ENCODE data around the gene KIAA1328. TPM values are rescaled to one million over a fixed set of nuclear protein-coding genes. Genes with fewer than 3 reads are reported as not detected.
A peak's percentile ranks its signal among the peaks of the same experiment; 100 is the strongest.
"Not testable (repeated sequence)": the region's sequence is repeated elsewhere in the genome, so short reads cannot be mapped to it uniquely, and the experiment has no call there.

Gene KIAA1328
- total RNA-seq, 4 donors from 2014 or later: 21.2 to 26.6 (median 24.8) TPM

DNA sequence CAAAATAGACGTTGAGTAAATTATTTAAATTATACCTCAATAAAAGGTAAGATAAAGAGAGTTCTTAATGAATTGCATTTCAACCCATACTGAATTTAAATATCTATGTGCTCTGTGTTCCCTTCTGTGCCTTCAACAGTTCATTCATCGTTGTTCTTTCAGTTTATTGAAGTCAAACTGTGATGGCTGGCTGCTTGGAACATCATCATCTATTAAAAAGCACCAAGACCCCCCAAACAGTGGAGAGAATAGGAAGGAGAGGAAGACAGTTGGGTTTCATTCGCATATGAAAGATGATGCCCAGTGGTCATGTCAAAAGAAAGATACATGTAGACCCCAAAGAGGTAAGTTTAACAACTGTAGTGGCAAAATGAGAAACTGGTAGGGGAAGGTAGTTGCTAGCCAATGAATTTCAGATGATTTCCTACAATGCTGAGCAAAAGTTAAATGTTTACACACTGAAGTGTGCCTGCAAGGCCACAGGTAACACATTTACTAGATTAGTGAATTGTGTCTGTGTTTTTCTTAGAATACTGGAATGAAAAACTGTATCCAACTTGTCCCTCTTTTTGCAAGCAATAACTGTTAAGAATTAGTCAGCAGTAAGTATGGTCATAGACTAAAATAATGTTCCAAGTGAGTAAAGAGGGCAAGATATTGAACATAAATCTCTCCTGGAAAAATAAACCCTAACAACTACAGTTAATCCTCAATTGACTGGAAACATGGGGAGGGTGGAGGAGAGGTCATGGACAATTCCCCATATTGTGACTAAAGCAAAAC lies 331.3 kb downstream of the KIAA1328 start:
- 53 to 54% methylated on average over 3 of the region's 3 CpGs for WGBS, 2 donors
- H3K27ac ChIP-seq: no peak overlapping the region
- no peak for TF ChIP-seq POLR2A (IDR thresholded peaks at IDR 0.05)
- TF ChIP-seq, protein P1, sequence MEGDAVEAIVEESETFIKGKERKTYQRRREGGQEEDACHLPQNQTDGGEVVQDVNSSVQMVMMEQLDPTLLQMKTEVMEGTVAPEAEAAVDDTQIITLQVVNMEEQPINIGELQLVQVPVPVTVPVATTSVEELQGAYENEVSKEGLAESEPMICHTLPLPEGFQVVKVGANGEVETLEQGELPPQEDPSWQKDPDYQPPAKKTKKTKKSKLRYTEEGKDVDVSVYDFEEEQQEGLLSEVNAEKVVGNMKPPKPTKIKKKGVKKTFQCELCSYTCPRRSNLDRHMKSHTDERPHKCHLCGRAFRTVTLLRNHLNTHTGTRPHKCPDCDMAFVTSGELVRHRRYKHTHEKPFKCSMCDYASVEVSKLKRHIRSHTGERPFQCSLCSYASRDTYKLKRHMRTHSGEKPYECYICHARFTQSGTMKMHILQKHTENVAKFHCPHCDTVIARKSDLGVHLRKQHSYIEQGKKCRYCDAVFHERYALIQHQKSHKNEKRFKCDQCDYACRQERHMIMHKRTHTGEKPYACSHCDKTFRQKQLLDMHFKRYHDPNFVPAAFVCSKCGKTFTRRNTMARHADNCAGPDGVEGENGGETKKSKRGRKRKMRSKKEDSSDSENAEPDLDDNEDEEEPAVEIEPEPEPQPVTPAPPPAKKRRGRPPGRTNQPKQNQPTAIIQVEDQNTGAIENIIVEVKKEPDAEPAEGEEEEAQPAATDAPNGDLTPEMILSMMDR (IDR thresholded peaks at IDR 0.05): no peak

DNA sequence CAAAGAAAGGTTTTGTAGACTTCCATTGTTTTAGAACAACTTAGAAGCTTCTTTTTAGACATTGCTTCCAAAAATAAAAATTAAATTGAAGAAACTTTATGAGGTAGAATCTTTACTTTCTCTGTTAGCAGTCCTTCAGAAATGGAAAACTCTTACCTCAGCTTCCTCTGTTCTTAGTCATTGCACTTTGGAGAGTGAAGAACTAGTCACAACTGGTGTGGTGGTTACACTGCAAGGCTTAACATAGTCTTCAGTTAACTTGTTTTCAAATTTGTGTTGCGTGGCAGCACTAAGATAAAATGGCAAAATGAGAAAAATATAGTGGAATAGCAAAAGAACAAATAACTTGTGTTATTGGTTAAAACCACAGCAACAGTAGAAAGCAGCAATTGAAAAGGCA lies 332.6 kb downstream of the KIAA1328 start:
- no peak for DNase-seq
- H3K9me3 ChIP-seq: no peaks in the 10 kb centered on the region
- H3K27ac ChIP-seq: peak overlapping the region in 1 of 3 donors; percentile 15
- H3K36me3 ChIP-seq: no peaks in the 10 kb centered on the region
- intact Hi-C loops (cut with DNase I): no loop called here
- WGBS, 2 donors: 49 to 54% methylated on average over 1 of the region's 1 CpG
- no peaks in the 10 kb centered on the region for H3K27me3 ChIP-seq
- TF ChIP-seq, protein P1 (IDR thresholded peaks at IDR 0.05): no peak
- TF ChIP-seq POLR2A (IDR thresholded peaks at IDR 0.05): no peak
- H3K4me3 ChIP-seq (replicated peaks in 1 of 3): no peak overlapping the region
- peaks cover 0 to 14% of the 10 kb centered on the region in 2 donors for H3K4me1 ChIP-seq

More for the DNA sequence above, 331.3 kb downstream of the KIAA1328 start:
- H3K36me3 ChIP-seq: no peaks in the 10 kb centered on the region
- no peak for DNase-seq
- intact Hi-C loops (cut with DNase I): no loop called here
- H3K4me3 ChIP-seq (replicated peaks in 1 of 3): no peak overlapping the region
- no peaks in the 10 kb centered on the region for H3K27me3 ChIP-seq
- no peaks in the 10 kb centered on the region for H3K9me3 ChIP-seq
- peaks cover 0 to 14% of the 10 kb centered on the region in 2 donors for H3K4me1 ChIP-seq

DNA sequence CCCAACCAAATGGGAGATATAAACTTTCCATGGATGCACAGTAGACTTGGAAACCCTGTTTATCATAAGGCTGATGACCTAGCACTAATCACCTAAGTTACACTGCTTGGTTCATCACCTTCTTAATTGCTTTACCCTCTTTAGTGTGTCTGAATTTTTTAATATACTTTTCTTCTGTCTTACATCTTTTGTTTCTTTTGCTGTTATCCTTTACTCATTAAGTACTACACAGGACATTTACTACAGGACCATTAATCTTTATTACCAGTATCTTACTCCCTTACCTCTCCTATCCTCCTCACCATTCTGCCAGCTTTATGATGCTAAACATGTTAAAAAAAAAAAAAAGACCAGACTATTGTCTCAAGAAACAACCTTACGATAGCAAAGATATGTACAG lies 333.6 kb downstream of the KIAA1328 start:
- intact Hi-C loops (cut with DNase I): no loop called here

DNA sequence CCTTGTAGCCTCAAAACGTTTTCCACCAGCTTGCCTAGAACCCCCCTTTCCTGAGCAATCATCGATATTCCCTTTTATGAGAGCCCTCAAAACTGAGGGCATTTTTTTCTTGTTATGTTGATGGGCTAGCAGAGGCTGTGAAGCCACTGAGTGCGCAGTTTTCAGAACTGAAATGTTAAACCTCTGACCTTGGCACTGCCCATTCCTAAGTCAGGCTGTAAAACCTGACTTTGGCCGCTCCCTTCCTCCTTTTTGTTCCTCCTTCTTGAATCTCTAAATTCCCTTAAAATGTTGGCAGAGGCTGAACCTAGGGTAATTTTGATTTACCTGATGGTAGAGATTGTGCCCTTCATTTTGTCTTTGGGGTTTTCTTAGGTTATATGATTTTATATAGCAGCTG lies 334.2 kb downstream of the KIAA1328 start:
- Histone ChIP-seq H3K27me3 (no peaks in the 10 kb centered on the region), H3K4me3 (replicated peaks in 1 of 3) (no peak overlapping the region), H3K9me3 (no peaks in the 10 kb centered on the region), H3K4me1 (peaks cover 0 to 14% of the 10 kb centered on the region in 2 donors), H3K36me3 (no peaks in the 10 kb centered on the region), H3K27ac (no peak overlapping the region)
- intact Hi-C loops (cut with DNase I): no loop called here
- no peak for TF ChIP-seq POLR2A (IDR thresholded peaks at IDR 0.05)
- TF ChIP-seq, protein P1 (IDR thresholded peaks at IDR 0.05): no peak
- no peak for DNase-seq
- 90 to 91% methylated on average over 4 of the region's 4 CpGs for WGBS, 2 donors

More for the DNA sequence above, 333.6 kb downstream of the KIAA1328 start:
- Histone ChIP-seq H3K4me1 (peaks cover 0 to 14% of the 10 kb centered on the region in 2 donors), H3K36me3 (no peaks in the 10 kb centered on the region), H3K4me3 (replicated peaks in 1 of 3) (no peak overlapping the region), H3K27me3 (no peaks in the 10 kb centered on the region), H3K27ac (no peak overlapping the region), H3K9me3 (no peaks in the 10 kb centered on the region)
- no peak for DNase-seq
- TF ChIP-seq, protein P1 (IDR thresholded peaks at IDR 0.05): no peak
- TF ChIP-seq POLR2A (IDR thresholded peaks at IDR 0.05): no peak
- WGBS, 2 donors: 93 to 100% methylated on average over 1 of the region's 1 CpG

DNA sequence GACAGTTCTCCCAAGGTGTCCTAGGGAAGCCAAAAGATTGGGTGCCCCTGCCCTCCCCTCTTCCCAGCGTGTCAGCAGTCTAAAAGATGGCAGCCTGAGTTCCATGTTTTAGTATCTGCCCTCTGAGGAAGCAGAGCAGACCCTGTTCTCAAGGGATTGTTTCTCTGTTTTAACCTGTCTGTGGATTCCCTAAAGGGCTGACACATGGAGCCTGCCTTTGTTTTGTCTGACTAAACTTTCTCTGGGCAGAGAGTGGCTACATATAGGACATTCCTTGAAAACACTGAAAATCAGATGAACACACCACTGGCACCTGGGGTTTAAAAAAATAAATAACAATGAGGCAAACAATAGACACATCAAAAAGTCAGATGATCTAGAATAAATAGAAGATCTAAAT lies 337.6 kb downstream of the KIAA1328 start:
- H3K4me1 ChIP-seq: peaks cover 0 to 2% of the 10 kb centered on the region in 2 donors
- no peaks in the 10 kb centered on the region for H3K9me3 ChIP-seq
- TF ChIP-seq POLR2A (IDR thresholded peaks at IDR 0.05): no peak
- TF ChIP-seq, protein P1 (IDR thresholded peaks at IDR 0.05): no peak
- DNase-seq: no peak
- H3K4me3 ChIP-seq (replicated peaks in 1 of 3): no peak overlapping the region
- 94% methylated on average over 1 of the region's 1 CpG for WGBS, 2 donors
- no peaks in the 10 kb centered on the region for H3K27me3 ChIP-seq
- H3K36me3 ChIP-seq: no peaks in the 10 kb centered on the region
- no peak overlapping the region for H3K27ac ChIP-seq
- intact Hi-C loops (cut with DNase I): no loop called here

DNA sequence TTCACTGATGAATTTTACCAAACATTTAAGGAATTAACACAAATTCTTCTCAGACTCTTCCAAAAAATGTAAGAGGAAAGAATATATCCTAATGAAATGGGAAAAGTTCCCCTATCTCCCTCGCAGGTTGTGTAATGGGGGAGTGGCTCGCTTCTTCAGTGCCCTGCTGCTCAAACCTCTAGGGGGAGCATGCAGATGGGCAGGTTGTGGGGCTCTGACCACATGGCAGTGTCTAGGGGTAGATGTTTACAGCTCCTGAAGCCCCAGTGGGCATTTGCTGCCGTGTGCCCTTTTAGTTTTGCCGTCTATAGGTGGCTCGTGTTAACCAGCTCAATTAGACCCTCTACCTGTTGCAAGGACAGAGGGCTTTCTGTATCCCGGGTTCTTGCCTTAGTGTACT lies 338.0 kb downstream of the KIAA1328 start:
- DNase-seq; H3K27me3 ChIP-seq; H3K27ac ChIP-seq; H3K9me3 ChIP-seq; intact Hi-C loops (cut with DNase I); H3K4me3 ChIP-seq (replicated peaks in 1 of 3); H3K36me3 ChIP-seq; H3K4me1 ChIP-seq: not testable (repeated sequence)
- 84 to 95% methylated on average over 6 of the region's 6 CpGs for WGBS, 2 donors
